Coronary artery (tissue), 2 donors: ENCODE data around the gene SLC6A2.
A peak's percentile ranks its signal among the peaks of the same experiment; 100 is the strongest.

ENCODE experiments used
- DNase-seq: peaks from one replicate; pipeline ENCODE4 v3.0.0-alpha.2; 2017; ENCODE audit warnings: low spot score
- H3K27ac ChIP-seq, 2 donors: fragments of 200-600 bp; sonication (generic); one replicate each; pipeline ENCODE4 v1.5.1; 2016 to 2019
- H3K4me3 ChIP-seq: fragments of 200-600 bp; sonication (generic); 2 replicates; pipeline ENCODE4 v1.5.1; 2016; ENCODE audit warnings: mild to moderate bottlenecking, moderate library complexity
- TF ChIP-seq, protein P1 (sequence below): fragments of 200-600 bp; sonication (generic); IDR thresholded peaks from one replicate; pipeline ENCODE4 v1.5.1; 2019; ENCODE audit warnings: antibody characterized with exemption

SLC6A2 gene

DNA sequence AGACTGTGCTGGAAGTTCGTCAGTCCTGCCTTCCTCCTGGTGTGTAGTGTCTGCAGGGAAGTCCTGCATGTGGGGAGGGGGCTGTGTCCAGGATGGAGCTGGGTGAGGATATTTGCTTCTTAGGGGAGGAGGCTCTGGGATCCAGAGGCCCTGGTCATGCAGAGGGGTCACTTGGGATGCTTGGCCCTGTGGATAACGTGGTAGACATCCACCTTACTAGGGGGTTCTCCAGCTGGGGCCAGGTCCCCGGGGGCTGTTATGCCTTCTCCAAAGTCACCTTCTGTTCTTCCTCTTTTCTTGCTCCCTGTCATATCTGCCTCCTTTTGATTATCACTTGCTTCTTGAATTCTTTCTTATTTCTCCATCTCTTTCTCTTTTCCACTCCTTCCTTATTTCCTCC is 43.8 kb downstream of the SLC6A2 start:
- Histone ChIP-seq H3K27ac (no peak overlapping the region), H3K4me3 (no peak overlapping the region)
- no peak for DNase-seq
- TF ChIP-seq, protein P1, sequence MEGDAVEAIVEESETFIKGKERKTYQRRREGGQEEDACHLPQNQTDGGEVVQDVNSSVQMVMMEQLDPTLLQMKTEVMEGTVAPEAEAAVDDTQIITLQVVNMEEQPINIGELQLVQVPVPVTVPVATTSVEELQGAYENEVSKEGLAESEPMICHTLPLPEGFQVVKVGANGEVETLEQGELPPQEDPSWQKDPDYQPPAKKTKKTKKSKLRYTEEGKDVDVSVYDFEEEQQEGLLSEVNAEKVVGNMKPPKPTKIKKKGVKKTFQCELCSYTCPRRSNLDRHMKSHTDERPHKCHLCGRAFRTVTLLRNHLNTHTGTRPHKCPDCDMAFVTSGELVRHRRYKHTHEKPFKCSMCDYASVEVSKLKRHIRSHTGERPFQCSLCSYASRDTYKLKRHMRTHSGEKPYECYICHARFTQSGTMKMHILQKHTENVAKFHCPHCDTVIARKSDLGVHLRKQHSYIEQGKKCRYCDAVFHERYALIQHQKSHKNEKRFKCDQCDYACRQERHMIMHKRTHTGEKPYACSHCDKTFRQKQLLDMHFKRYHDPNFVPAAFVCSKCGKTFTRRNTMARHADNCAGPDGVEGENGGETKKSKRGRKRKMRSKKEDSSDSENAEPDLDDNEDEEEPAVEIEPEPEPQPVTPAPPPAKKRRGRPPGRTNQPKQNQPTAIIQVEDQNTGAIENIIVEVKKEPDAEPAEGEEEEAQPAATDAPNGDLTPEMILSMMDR, result no peak

DNA sequence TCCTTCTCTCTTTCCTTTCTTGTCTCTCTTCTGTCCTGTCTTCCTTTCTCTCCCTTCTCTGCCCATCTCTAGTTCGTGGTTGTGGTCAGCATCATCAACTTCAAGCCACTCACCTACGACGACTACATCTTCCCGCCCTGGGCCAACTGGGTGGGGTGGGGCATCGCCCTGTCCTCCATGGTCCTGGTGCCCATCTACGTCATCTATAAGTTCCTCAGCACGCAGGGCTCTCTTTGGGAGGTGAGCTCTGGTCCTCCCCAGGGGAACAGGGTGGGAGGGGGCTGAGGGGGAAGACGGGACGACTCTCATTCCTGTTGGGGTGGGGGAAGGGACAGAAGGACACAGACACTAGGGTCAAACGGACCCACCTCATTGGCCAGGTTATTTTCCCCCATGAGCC is 44.3 kb downstream of the SLC6A2 start:
- DNase-seq, result peak; percentile 54
- TF ChIP-seq, protein P1, result no peak
- H3K27ac ChIP-seq, result no peak overlapping the region
- H3K4me3 ChIP-seq, result no peak overlapping the region

DNA sequence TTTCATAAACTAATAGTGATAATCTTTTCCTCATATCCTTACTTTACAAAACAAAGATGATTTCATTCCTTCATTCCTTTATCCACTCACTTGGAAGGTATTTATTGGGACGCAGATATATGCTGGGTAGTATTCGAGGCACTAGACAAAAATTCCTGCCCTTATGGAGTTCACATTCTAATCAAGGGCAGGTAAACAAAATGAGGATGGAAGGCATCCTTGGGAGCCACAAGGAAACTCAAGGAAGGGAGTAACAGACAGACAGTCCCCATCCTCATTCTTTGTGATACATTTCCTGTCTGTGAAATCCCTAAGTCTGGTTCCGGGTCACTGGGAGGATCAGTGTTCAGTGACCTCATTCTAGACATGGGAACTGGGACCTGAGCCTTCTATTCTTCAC is 45.2 kb downstream of the SLC6A2 start:
- no peak overlapping the region for H3K4me3 ChIP-seq
- no peak for DNase-seq
- no peak overlapping the region for H3K27ac ChIP-seq
- TF ChIP-seq, protein P1, result no peak

DNA sequence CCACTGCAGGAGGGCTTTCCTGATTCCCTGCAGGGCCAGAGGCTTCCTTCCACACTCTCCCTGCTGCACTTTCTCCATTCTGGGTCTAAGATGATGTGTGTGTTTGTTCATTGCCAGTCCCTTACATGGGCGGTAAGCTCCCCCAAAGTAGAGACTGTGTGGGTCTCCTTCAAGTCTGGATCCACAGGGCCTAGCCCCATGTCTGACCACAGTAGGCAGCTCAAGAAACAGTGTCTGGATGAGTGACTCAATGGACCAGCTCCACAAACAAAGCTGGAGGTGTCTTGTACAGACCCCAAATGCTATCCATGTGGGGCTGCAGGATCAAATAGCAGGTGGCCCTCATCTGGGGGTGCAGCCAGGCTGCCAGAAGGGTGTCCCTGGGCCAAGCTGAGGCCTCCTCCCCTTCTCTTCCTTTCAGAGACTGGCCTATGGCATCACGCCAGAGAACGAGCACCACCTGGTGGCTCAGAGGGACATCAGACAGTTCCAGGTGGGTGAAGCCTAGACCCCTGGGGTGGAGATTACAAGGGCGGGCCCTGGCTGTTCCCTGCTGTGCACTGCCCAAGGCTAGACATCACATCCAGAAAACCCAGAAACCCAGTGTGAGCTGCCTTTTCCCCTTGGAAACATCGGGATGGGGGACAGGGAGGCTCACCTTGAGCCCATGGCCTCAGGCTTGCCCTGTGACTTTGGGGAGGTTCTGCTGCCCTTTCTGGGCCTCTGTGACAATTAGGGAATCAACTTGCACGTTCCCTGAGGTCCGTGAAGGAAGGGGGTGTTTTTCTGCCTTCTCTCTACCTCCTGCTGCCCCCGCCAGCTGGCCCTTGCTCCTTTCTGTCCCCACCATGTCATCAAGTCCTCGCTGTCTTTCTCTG is 45.9 kb downstream of the SLC6A2 start:
- H3K27ac ChIP-seq, result no peak overlapping the region
- TF ChIP-seq, protein P1, result peak; percentile 27
- peak; percentile 61 for DNase-seq
- H3K4me3 ChIP-seq, result no peak overlapping the region

DNA sequence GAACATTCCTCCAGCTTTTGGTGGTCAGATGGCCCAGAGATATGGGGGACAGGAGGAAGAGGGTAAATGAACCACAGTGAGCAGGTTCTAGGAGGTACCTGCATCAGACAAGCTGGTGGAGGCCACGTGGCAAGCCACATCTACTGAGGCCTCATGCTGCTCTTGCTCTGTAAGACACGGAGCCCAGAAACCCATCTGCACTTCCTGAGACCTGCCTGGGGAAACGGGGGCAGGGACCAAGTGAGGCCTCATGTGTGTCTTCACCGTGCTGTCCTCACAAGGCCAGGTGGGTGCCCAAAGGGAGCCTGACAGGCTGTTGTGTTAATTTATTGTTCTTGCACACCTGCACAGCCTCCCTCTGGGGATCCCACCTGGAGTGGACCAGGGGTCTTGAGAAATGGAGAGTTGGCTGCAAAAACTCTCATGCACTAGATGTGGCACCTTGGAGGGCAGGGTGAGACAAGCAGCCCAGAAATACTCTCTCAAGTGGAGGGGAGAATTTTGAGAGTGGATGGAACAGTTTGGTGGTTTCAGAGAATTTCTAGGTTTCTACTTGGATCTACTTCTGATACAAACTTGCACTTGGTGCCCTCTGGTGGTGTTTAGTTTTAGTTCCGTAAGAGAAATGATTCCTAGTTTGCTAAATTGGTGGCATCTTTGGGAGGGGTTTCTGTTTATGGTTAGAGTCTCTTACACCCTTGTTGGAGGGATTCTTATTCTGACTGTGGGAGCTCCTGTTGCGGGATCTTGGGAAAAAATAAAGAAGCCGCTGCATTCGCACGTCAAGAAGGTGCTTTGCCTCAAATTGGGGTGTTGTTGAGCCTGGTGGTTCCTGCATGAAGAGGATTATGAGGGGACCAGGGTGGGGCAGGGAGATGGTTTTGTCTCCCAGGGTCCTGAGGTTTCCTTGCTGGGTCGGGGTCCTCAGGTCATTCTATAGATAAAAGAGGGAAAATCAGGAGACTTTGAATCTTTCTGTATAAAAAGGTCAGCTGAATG is 47.5 kb downstream of the SLC6A2 start:
- no peak overlapping the region for H3K27ac ChIP-seq
- TF ChIP-seq, protein P1, result no peak
- no peak overlapping the region for H3K4me3 ChIP-seq
- DNase-seq, result peak; percentile 41

DNA sequence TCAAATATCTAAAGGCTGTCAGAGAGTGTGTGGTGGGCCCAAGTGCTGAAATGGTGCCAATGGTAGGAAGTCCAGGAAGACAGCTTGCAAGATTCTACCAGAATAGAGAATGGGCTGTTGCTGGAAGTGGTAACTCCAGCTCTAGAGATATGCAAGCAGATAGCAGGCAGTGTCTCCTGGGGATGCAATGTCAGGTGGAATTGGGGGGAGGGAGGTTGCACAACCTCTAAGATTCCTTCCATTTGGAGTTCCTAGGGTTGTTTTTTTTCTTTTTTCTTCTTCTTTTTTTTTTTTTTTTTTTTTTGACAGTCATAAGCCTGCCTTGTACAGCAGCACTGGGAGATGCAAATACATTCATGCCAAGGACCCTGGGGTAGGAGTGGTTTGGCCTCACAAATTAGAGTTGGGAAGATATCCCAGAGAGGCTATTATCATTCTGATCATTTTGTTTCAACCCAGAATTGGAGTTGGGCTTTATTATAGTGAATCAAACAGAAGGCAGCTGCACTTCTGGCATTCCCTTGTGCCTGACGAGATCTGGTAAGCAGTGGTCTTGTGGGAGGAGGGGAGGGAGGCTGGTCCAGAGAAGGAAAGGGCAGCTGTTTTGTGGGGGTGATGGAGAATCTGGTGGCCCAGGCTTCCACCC is 51.1 kb downstream of the SLC6A2 start:
- Histone ChIP-seq H3K4me3 (no peak overlapping the region), H3K27ac (no peak overlapping the region)
- peak; percentile 36 for DNase-seq
- TF ChIP-seq, protein P1, result no peak
